Stimulated activated CD8-positive, alpha-beta memory T cell treated with anti-CD3 and anti-CD28 coated beads, Interleukin-12 subunit alpha, Interleukin-12 subunit beta, amount 100 ng/mL, for 4 hours (primary cell): ENCODE data around the gene EI24.
"Not testable (repeated sequence)": the region's sequence is repeated elsewhere in the genome, so short reads cannot be mapped to it uniquely, and the experiment has no call there.

Experiments
- DNase-seq: peaks from one replicate; pipeline ENCODE4 v3.0.0-alpha.2; 2020; ENCODE audit warnings: low read depth

Gene EI24

GRCh38 chr11:125568970-125569914 is at the start of gene EI24:
TSS of gene EI24 (plus strand) at chr11:125569477. CDS start at chr11:125572528, 3,051 bp downstream.
- peak; percentile 84 for DNase-seq

GRCh38 chr11:125519860-125520834 is 49.1 kb upstream of the EI24 start:
- no peak for DNase-seq

- no peak for DNase-seq
Measured at GRCh38 chr11:125525303-125525702, 44.0 kb upstream of the EI24 start.

DNA sequence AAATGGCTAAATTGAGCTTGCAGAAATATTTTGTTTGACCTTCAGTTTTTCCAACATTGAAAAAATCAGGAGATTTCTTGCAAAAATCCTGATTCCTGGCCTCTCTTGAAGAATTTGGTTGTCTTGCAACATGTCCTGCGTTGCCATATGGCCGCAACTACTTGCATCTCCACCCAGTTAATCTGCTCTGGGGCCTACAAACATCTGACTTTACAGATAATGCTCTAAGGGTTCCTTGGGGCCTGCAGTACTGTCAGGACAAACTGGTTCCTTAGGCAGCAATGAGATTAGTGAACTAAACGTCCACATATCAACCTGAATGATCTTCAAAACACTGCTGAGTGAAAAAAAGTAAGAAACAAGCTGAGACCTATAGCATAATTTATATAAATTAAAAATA is 36.6 kb upstream of the EI24 start:
- DNase-seq = no peak

DNA sequence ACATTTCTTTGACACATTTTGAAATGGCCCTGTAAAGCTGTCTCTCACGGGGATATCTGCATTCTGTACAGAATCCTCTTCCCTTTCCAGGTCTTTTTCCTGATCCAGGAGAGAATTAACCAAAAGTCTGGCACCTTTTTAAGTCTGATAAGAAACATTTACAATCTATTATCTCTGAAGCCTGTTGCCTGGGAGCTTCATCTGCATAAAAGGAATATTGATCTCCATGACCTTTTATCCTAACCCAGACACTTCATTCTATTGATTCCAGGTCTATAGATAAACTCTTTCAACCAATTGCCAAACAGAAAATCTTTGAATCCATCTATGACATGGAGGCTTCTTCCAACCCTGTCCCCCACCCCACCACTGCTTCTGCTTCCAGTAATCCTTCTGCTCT is 33.7 kb upstream of the EI24 start:
- no peak for DNase-seq

DNA sequence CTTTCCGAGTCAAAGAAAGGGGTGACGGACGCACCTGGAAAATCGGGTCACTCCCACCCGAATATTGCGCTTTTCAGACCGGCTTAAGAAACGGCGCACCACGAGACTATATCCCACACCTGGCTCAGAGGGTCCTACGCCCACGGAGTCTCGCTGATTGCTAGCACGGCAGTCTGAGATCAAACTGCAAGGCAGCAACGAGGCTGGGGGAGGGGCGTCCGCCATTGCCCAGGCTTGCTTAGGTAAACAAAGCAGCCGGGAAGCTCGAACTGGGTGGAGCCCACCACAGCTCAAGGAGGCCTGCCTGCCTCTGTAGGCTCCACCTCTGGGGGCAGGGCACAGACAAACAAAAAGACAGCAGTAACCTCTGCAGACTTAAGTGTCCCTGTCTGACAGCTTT is 32.4 kb upstream of the EI24 start:
- not testable (repeated sequence) for DNase-seq

DNA sequence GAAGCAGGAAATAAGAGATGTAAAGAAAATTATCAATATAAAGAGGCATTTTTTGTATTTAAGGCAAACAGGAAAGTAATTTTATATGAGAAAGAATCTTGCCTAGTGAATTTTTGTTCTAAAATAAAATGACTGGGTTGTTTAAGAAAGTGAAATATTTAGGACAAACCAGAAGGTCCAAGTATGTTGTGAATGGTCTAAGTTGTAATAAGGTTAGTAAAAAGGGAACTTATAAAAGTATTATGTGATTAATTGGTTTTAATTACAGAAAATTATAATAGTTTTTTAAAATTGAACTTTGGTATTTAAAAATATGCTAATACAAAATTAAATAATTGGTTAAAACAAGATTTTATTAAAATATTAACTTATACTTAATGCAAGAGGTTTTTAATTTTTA is 26.6 kb upstream of the EI24 start:
- no peak for DNase-seq

DNA sequence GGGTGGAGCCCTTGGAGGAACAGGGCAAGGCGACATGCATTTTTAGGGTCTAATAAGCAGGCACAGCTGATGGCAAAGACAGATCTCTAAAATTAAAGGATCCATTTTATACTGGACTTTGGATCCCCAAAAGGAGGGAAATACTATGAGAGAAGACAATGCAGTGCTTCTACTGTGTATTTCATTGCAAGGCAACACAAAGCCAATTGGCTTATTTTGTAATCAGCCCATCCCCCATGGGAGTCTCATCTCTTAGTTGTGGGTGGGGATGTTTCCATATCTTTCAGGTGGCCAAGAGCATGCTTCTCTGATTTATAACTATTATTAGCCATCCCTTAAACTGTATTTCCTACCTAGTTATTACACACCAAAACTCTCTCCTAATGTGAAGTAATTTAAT is 18.5 kb upstream of the EI24 start:
- no peak for DNase-seq

DNA sequence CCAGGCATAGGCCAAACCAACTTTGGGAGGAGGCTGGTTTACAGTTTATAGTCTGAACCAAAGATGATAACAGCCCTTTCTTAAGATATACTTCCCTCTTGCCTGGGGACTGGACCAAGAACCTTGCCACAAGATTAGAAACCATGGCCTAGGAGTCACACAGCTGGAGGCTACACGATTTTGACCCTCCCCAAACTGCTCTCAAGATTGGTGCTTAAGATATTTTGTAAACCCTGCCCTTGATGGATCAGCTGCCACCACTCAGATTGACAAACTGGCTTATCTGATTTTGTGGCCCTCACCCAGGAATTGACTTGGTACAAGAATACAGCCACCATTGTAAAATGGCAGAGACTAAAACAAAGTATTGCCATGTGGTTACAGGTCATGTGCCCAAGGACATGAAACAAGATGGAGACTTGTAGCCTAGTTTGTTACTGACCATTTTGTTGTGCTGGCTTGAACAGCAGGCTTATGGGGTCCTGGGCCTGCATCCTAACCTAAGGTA is 17.4 kb upstream of the EI24 start:
- no peak for DNase-seq

DNA sequence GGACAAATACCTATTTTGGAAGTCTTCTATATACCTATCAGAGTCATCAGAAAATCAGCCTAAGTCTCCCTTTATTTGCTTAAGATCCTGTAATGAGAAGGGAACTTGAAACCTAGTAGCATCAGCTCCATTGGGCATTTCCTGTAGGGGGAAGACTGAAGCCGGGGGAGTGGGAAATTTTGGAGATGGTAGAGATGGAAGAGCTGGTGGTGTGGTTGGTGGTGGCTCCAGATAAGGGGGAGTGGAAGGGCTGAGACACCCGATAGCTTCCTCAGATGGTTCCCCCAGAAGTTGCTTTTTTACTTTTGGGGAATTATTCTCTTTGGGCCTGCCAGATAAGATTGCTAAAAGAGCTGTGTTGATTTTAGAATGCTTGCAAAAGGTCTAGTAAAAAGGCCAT is 16.4 kb upstream of the EI24 start:
- no peak for DNase-seq

GRCh38 chr11:125553357-125553756 is 15.9 kb upstream of the EI24 start:
- no peak for DNase-seq

- DNase-seq = no peak
Measured at GRCh38 chr11:125554038-125554437, 15.2 kb upstream of the EI24 start.

DNA sequence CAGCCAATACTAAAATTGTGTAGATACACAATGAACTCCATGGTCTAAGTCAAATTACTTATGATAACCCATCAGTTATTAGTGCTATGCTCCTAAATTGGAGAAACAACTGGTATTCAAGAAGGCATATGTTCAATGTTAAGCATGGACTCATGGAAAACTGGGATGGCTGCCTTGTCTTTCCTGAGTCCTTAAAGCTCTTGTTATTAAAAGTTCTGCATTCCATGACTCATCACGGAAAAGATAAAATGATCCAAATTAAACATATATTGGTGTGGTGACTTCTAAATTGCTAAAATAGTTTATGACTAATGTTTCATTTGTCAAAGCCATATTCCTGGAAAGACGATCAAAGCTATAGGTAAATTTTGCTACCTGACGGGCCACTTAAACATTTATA is 9.4 kb upstream of the EI24 start:
- DNase-seq = no peak

- no peak for DNase-seq
Measured at GRCh38 chr11:125561924-125562323, 7.4 kb upstream of the EI24 start.

DNA sequence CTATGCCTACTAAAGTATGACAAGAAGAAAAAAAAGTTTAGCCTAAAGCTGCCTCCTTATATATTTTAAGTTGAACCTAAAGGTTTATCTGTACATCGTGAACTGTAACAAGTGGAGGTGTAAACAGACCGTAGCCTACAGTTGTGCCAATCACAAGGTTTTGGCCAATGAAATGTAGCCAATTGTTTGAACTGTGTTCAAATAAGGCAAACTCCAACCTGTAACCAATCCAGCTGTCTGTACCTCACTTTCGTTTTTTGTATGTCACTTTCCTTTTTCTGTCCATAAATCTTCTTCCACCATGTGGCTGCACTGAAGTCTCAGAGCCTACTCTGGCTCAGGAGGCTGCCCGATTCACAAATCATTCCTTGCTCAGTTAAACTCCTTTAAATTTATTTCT is 6.8 kb upstream of the EI24 start:
- DNase-seq = no peak

DNA sequence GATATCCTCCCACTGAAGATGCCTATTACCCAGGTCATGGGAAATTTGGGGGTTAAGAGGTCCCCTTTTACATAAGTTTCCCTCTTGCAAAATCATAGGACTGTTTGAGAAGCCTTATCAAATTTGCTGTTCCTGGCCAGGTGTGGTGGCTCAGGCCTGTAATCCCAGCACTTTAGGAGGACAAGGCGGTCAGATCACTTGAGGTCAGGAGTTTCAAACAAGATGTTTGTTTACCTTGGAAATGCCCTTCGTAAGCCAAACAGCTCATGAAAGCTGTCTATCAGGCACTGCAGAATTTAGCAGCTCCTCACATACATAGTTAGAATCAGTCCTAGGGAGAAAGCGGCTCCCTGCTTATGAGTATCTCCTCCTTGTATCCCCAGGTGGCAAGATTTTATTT is 4.9 kb upstream of the EI24 start:
- no peak for DNase-seq

DNA sequence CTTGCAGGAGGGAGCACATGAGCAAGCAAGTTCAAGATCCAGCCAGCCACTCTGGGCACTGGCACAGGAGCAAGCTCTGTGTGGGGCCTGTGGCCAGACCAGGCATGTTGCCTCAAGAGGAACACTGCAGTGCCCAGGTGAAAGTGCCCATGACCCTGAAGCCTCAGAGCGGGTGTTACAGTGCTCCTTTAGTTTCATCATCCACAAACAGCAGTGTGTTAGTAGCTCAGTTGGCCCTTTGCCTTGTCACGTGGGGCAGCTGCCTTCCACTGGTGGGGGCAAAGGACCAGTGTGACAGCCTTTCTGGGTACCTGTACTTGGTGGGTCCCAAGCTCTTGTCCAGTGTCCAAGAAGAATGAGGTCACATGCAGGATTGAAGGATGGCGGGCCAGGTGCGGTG is 3.0 kb upstream of the EI24 start:
- DNase-seq = no peak

DNA sequence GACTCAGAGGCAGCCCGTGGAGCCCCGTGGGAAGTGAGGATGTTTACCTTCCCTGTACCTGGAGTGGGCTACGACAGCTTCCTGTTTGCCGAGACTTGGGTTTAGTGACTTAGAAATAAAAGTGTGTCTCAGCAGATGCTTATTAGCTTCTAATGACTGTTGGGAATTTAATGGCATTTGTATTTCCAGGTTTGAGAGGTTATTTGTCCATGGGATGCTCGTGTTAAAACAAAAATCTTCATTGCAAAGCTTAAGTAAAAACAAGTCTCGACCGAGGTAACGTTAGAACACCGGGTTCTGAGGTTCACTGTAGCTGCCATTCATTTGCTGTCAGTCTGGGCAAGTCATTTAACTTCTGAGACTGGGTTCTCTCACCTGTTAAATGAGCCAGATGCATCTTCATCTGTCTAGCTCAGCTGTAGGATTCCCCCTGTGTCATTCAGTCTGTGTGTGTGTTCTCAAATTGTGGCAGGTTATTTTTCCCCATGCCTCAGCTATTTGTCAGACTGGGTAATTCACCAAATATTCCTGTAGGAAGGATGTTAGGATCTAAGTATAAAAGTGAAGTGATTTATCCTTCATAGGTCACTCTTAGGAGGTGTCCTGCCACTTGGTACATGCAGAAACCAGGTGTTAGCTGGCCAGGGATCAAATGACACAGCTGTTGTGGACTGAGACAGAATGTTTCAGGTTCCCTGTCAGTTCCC is 791 bp downstream of the EI24 start:
- DNase-seq = no peak

- no peak for DNase-seq
Measured at GRCh38 chr11:125570952-125571351, 1.7 kb downstream of the EI24 start.

DNA sequence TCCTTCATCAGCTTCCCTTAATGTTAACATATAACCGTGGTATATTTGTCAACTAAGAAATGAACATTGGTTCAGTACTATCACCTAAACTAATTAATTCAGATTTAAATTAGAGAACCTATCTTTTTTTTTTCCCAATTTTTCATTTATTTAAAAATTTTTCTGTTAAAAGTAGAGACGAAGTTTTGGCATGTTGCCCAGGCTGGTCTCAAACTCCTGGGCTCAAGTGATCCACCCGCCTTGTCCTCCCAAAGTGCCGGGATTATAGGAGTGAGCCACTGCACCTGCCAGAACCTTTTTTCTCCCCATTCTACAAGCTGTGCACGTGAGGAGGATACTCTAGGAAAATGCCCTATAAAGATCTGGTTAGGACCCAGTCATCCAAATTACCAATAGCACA is 3.6 kb downstream of the EI24 start:
- DNase-seq = no peak

- not testable (repeated sequence) for DNase-seq
Measured at GRCh38 chr11:125577181-125577580, 7.9 kb downstream of the EI24 start.

DNA sequence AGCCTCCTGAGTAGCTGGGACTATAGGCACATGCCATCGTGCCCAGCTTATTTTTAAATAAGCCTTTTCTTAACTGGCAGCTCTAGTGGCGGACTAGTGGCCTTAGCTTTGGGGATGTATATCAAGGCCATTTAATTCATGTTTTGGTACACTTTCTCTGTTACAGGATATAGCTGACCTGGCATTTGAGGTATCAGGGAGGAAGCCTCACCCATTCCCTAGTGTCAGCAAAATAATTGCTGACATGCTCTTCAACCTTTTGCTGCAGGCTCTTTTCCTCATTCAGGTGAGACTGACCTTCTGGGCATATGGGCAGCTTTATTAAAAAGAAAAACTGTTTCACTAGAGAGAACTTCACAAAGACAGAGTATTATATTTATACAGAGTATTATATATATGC is 9.5 kb downstream of the EI24 start:
- no peak for DNase-seq
